ENCODE measurements around the gene FNIP2.
"Not testable (repeated sequence)": the region's sequence is repeated elsewhere in the genome, so short reads cannot be mapped to it uniquely, and the experiment has no call there.

The FNIP2 gene

GRCh38 chr4:158789853-158790252 lies 21.0 kb downstream of the FNIP2 start:
- DNase-seq (ENCODE audit: low read depth, low spot score), result no peak

DNA sequence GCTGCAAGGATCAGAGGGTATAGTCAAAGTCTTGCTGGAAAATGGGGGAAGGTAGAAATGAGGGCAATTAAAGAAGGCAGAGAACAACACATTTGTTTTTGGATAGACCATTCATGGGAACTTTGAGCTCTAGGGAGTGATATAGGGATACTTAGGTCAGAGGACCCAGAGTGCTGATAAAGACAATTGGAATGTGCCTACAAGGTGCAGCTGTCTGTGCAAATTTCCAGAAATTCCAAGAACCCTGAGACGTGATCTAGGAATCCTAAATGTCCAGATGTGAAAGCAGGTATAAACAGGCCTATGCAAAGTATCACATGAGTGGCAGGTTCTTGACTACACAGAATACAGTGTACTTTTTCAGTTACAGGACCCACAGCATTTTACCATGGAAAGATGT lies 24.2 kb downstream of the FNIP2 start:
- DNase-seq (ENCODE audit: low read depth, low spot score), result no peak

DNA sequence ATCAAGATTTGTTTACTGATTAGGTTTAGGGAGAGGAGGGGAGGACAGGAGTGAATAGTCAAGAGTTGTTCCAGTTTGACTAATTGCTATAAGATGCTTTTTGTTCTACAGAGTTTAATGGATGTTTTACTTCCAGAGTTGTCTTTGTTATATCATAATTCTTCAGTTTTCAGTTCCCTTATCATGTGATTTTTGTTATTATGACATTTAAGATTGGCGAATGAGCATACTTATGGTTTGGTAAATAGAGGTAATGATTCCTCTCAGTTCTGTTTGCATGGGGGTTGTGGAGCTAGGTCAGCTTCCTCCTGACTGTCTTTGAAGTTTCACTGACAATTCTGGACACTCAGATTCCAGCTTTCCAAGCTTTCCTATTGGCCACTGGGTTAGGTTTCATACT lies 24.6 kb downstream of the FNIP2 start:
- DNase-seq (ENCODE audit: low read depth, low spot score), result not testable (repeated sequence)

GRCh38 chr4:158796370-158797140 lies 27.7 kb downstream of the FNIP2 start:
- DNase-seq (ENCODE audit: low read depth, low spot score), result no peak

GRCh38 chr4:158798062-158798461 lies 29.2 kb downstream of the FNIP2 start:
- no peak for DNase-seq (ENCODE audit: low read depth, low spot score)

GRCh38 chr4:158799013-158799770 lies 30.4 kb downstream of the FNIP2 start:
- DNase-seq (ENCODE audit: low read depth, low spot score), result no peak

DNA sequence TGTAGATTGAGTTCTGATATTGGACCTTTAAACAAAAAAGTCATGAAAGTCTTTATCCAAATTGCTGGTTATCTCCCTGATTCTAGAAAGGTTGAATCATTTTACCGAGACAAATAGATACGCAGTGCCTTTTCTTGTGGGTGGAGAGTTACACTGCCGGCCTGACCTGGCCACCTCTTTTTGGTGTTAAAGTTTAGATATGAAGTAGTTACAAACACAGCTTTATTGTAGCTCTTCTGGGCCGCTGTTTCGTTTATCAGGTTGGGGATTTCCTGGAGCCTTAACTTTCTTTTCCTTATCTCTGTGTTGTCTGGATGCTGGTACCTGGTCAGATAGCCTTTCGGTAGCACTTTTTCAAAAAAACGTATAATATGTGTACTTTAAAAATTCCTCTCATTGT lies 31.0 kb downstream of the FNIP2 start:
- DNase-seq (ENCODE audit: low read depth, low spot score), result no peak

- DNase-seq (ENCODE audit: low read depth, low spot score), result no peak
These were observed 32.2 kb downstream of the FNIP2 start for GRCh38 chr4:158801066-158801465.

GRCh38 chr4:158801677-158802076 lies 32.9 kb downstream of the FNIP2 start:
- no peak for DNase-seq (ENCODE audit: low read depth, low spot score)

DNA sequence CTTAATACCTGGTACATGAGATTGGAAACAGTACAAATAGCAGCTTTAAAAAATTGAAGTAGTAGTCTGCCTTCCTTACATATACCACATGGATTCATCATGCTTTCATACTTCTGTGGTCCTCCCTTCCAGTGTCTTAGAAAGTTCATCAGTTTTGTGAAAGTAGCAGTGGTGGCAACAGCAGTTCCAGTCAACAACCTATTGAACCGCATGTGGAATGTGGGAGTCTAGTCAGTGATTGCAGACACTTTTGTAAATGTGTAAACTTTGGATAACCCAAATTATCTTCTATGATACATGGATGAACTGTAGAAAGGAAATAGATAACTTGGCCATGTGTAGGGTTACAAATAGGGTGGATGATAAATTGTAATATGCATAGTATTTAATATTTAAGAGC lies 34.1 kb downstream of the FNIP2 start:
- DNase-seq (ENCODE audit: low read depth, low spot score), result no peak

- no peak for DNase-seq (ENCODE audit: low read depth, low spot score)
These were observed 37.0 kb downstream of the FNIP2 start for GRCh38 chr4:158805635-158806471.

- DNase-seq (ENCODE audit: low read depth, low spot score), result no peak
These were observed 38.9 kb downstream of the FNIP2 start for GRCh38 chr4:158807691-158808090.

DNA sequence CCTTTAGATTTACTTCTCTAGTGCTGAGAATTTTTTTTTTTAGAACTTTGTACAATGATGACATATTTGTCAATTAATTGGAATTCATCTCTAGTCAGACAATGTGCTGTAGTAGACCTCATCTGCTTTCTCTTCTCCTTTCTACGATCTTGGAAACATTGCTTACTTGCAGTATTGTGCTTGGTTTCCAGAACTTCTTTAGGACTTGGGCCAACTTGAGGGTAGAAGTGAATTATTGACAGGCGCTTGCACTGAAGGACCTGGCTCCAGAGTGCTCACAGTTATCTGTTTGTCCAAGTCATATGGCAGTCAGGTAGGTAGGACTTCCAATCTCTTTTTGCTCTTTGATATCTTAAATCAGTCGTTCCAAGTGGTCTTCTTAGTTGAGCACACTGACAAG lies 39.6 kb downstream of the FNIP2 start:
- no peak for DNase-seq (ENCODE audit: low read depth, low spot score)

GRCh38 chr4:158809208-158809607 lies 40.4 kb downstream of the FNIP2 start:
- not testable (repeated sequence) for DNase-seq (ENCODE audit: low read depth, low spot score)

- DNase-seq (ENCODE audit: low read depth, low spot score), result no peak
These were observed 41.0 kb downstream of the FNIP2 start for GRCh38 chr4:158809611-158810486.

- no peak for DNase-seq (ENCODE audit: low read depth, low spot score)
These were observed 41.8 kb downstream of the FNIP2 start for GRCh38 chr4:158810487-158811215.

- DNase-seq (ENCODE audit: low read depth, low spot score), result no peak
These were observed 42.4 kb downstream of the FNIP2 start for GRCh38 chr4:158811216-158811540.

GRCh38 chr4:158811704-158812103 lies 42.9 kb downstream of the FNIP2 start:
- DNase-seq (ENCODE audit: low read depth, low spot score), result no peak

GRCh38 chr4:158812133-158812532 lies 43.3 kb downstream of the FNIP2 start:
- DNase-seq (ENCODE audit: low read depth, low spot score), result no peak

DNA sequence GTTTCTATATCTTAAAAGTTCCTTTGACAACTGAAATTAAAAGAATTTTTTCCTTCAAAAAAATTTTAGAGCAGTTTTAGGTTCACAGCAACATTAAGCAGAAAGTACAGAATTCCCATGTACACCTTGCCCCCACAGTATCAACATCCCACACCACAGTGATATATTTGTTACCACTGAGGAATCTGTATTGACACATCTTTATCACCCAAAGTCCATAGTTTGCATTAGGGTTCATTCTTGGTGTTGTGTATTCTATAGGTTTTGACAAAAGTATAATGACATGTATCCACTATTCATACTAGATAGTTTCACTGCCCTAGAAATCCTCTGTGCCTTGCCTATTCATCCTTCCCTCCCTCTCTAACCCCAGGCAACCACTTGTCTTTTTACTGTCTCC lies 43.7 kb downstream of the FNIP2 start:
- no peak for DNase-seq (ENCODE audit: low read depth, low spot score)

- DNase-seq (ENCODE audit: low read depth, low spot score), result no peak
These were observed 44.3 kb downstream of the FNIP2 start for GRCh38 chr4:158813113-158813512.

Data from iPS DF 19.7 (cell line).